Progenitor cell of endocrine pancreas (in vitro differentiated cells): Measurements from ENCODE around the gene RASGEF1C. TPM values are rescaled to one million over a fixed set of nuclear protein-coding genes. Genes with fewer than 3 reads are reported as not detected.

Experiments used
- DNase-seq: peaks from one replicate; pipeline ENCODE4 v3.0.0; 2021; ENCODE audit warnings: low spot score; ENCODE audit not compliant: unreplicated experiment
- H3K27ac Mint-ChIP-seq: 2 replicates; pipeline ENCODE4 v1.8.0; 2021; ENCODE audit warnings: mild to moderate bottlenecking, moderate library complexity, mixed read lengths
- H3K27me3 Mint-ChIP-seq: 2 replicates; pipeline ENCODE4 v1.8.0; 2021; ENCODE audit warnings: mixed read lengths
- H3K36me3 Mint-ChIP-seq: 2 replicates; pipeline ENCODE4 v1.8.0; 2022; ENCODE audit warnings: mixed read lengths; ENCODE audit not compliant: insufficient read depth
- H3K4me1 Mint-ChIP-seq: 2 replicates; pipeline ENCODE4 v1.8.0; 2021; ENCODE audit warnings: low read depth, mixed read lengths
- H3K4me3 Mint-ChIP-seq: 2 replicates; pipeline ENCODE4 v1.8.0; 2021; ENCODE audit warnings: low read depth, mild to moderate bottlenecking, moderate library complexity, mixed read lengths
- H3K9me3 Mint-ChIP-seq: 2 replicates; pipeline ENCODE4 v1.8.0; 2021; ENCODE audit warnings: low read depth, mixed read lengths
- CTCF ChIP-seq: fragments of 200-600 bp; sonication (generic); IDR thresholded peaks from one replicate; pipeline ENCODE4 v1.5.0; 2021; ENCODE audit warnings: antibody characterized with exemption, mild to moderate bottlenecking; ENCODE audit not compliant: unreplicated experiment
- total RNA-seq: library from RNA; stranded (reverse); gene quantifications from 2 replicates; pipeline ENCODE4 v1.2.1, GENCODE V29; 2021

RASGEF1C gene
- total RNA-seq, 1 donor from 2014 or later = 1.3 TPM

- Mint-ChIP-seq H3K4me1 (no peaks in the 10 kb centered on the region), H3K36me3 (peaks cover 36% of the 10 kb centered on the region), H3K27me3 (no peaks in the 10 kb centered on the region), H3K27ac (no peak overlapping the region), H3K4me3 (no peak overlapping the region), H3K9me3 (no peaks in the 10 kb centered on the region)
- no peak for TF ChIP-seq CTCF
- DNase-seq = no peak
These were observed 32.6 kb upstream of the RASGEF1C start for GRCh38 chr5:180241600-180241999.

- H3K36me3 Mint-ChIP-seq = peaks cover 29% of the 10 kb centered on the region
These were observed 29.6 kb upstream of the RASGEF1C start for GRCh38 chr5:180238631-180239030.

GRCh38 chr5:180235846-180236245 lies 26.8 kb upstream of the RASGEF1C start:
- Mint-ChIP-seq H3K27ac (no peak overlapping the region), H3K4me3 (no peak overlapping the region), H3K27me3 (no peaks in the 10 kb centered on the region), H3K4me1 (peaks cover 1% of the 10 kb centered on the region), H3K36me3 (peaks cover 22% of the 10 kb centered on the region), H3K9me3 (no peaks in the 10 kb centered on the region)
- DNase-seq = no peak
- no peak for TF ChIP-seq CTCF

More at GRCh38 chr5:180238631-180239030, 29.6 kb upstream of the RASGEF1C start:
- no peak for DNase-seq
- no peak overlapping the region for H3K27ac Mint-ChIP-seq
- no peak for TF ChIP-seq CTCF
- H3K4me3 Mint-ChIP-seq = no peak overlapping the region
- no peaks in the 10 kb centered on the region for H3K9me3 Mint-ChIP-seq
- H3K27me3 Mint-ChIP-seq = no peaks in the 10 kb centered on the region
- H3K4me1 Mint-ChIP-seq = peaks cover 1% of the 10 kb centered on the region

- TF ChIP-seq CTCF = no peak
- H3K27ac Mint-ChIP-seq = no peak overlapping the region
- H3K9me3 Mint-ChIP-seq = no peaks in the 10 kb centered on the region
- H3K27me3 Mint-ChIP-seq = no peaks in the 10 kb centered on the region
- peaks cover 1% of the 10 kb centered on the region for H3K4me1 Mint-ChIP-seq
- no peak for DNase-seq
- peaks cover 18% of the 10 kb centered on the region for H3K36me3 Mint-ChIP-seq
- H3K4me3 Mint-ChIP-seq = no peak overlapping the region
These were observed 26.1 kb upstream of the RASGEF1C start for GRCh38 chr5:180235077-180235476.

- Mint-ChIP-seq H3K27me3 (no peaks in the 10 kb centered on the region), H3K4me1 (peaks cover 1% of the 10 kb centered on the region), H3K9me3 (no peaks in the 10 kb centered on the region), H3K27ac (no peak overlapping the region), H3K4me3 (no peak overlapping the region), H3K36me3 (peaks cover 17% of the 10 kb centered on the region)
- TF ChIP-seq CTCF = no peak
- no peak for DNase-seq
These were observed 25.3 kb upstream of the RASGEF1C start for GRCh38 chr5:180234271-180234670.
